Astrocyte (in vitro differentiated cells and primary cell): ENCODE data around the gene SGSM2. TPM values are rescaled to one million over a fixed set of nuclear protein-coding genes. Genes with fewer than 3 reads are reported as not detected.

ENCODE experiments used
- DNase-seq: peaks from one replicate; pipeline ENCODE4 v3.0.0-alpha.2; 2010; ENCODE audit warnings: low read depth
- FAIRE-seq: peaks from 2 replicates; lab custom pipeline; 2011; peaks lifted over from hg19 to GRCh38; lab: Jason Lieb, UNC
- H2AFZ ChIP-seq: 2 replicates; pipeline ENCODE4 v1.6.0; 2012; ENCODE audit warnings: low read depth, low read length, inconsistent platforms
- H3K27ac ChIP-seq: 2 replicates; pipeline ENCODE4 v1.5.1; 2011; ENCODE audit warnings: low read depth, low read length, inconsistent platforms
- H3K27me3 ChIP-seq: 2 replicates; pipeline ENCODE4 v1.6.0; 2011; ENCODE audit warnings: low read length, inconsistent platforms; ENCODE audit not compliant: insufficient read depth
- H3K36me3 ChIP-seq: 2 replicates; pipeline ENCODE4 v1.5.1; 2011; ENCODE audit warnings: low read length, inconsistent platforms; ENCODE audit not compliant: insufficient read depth
- H3K4me1 ChIP-seq: 2 replicates; pipeline ENCODE4 v1.5.1; 2011; ENCODE audit warnings: low read length, inconsistent platforms; ENCODE audit not compliant: insufficient read depth
- H3K4me2 ChIP-seq: 2 replicates; pipeline ENCODE4 v1.6.0; 2012; ENCODE audit warnings: low read length, inconsistent platforms
- H3K4me3 ChIP-seq: 2 replicates; pipeline ENCODE4 v1.5.1; 2011; ENCODE audit warnings: low read depth, mild to moderate bottlenecking, low read length, inconsistent platforms; ENCODE audit not compliant: insufficient read depth
- H3K79me2 ChIP-seq: 2 replicates; pipeline ENCODE4 v1.6.0; 2012; ENCODE audit warnings: mild to moderate bottlenecking, low read length, inconsistent platforms; ENCODE audit not compliant: insufficient read depth
- H3K9ac ChIP-seq: 2 replicates; pipeline ENCODE4 v1.6.0; 2012; ENCODE audit warnings: mild to moderate bottlenecking, low read length, inconsistent platforms
- H3K9me3 ChIP-seq: 2 replicates; pipeline ENCODE4 v1.5.1; 2012; ENCODE audit warnings: low read depth, mild to moderate bottlenecking, low read length, inconsistent platforms; ENCODE audit not compliant: insufficient read depth
- H4K20me1 ChIP-seq: 2 replicates; pipeline ENCODE4 v1.6.0; 2012; ENCODE audit warnings: low read length, inconsistent platforms; ENCODE audit not compliant: insufficient read depth
- H3K27ac Mint-ChIP-seq: one replicate; pipeline ENCODE4 v1.8.0; 2021; ENCODE audit warnings: mild to moderate bottlenecking, mixed read lengths; ENCODE audit not compliant: unreplicated experiment
- H3K27me3 Mint-ChIP-seq: one replicate; pipeline ENCODE4 v1.8.0; 2021; ENCODE audit warnings: low read depth, mixed read lengths; ENCODE audit not compliant: unreplicated experiment
- H3K36me3 Mint-ChIP-seq: one replicate; pipeline ENCODE4 v1.8.0; 2021; ENCODE audit warnings: low read depth, mixed read lengths; ENCODE audit not compliant: unreplicated experiment
- H3K4me1 Mint-ChIP-seq: one replicate; pipeline ENCODE4 v1.8.0; 2021; ENCODE audit warnings: low read depth, mixed read lengths; ENCODE audit not compliant: unreplicated experiment
- H3K4me3 Mint-ChIP-seq: one replicate; pipeline ENCODE4 v1.8.0; 2021; ENCODE audit warnings: mild to moderate bottlenecking, moderate library complexity, mixed read lengths; ENCODE audit not compliant: unreplicated experiment
- H3K9me3 Mint-ChIP-seq: one replicate; pipeline ENCODE4 v1.8.0; 2021; ENCODE audit warnings: mild to moderate bottlenecking, mixed read lengths; ENCODE audit not compliant: unreplicated experiment
- EZH2 ChIP-seq: IDR thresholded peaks from 2 replicates; pipeline ENCODE4 v1.6.1; 2012; ENCODE audit warnings: mild to moderate bottlenecking, low read length, inconsistent platforms; ENCODE audit not compliant: insufficient read depth
- total RNA-seq: library from RNA; stranded (reverse); gene quantifications from 2 replicates; pipeline ENCODE4 v1.2.1, GENCODE V29; 2021
- TF ChIP-seq, protein P1 (sequence below): IDR thresholded peaks from 2 replicates; pipeline ENCODE4 v1.5.1; 2011; ENCODE audit warnings: low read depth, mild to moderate bottlenecking, inconsistent platforms, low read length, moderate library complexity; ENCODE audit not compliant: insufficient read depth

SGSM2 gene
- total RNA-seq, 1 donor from 2014 or later, result 62.1 TPM

- peak overlapping the region; percentile 66 for H3K27ac Mint-ChIP-seq
- FAIRE-seq, result no peak
- no peaks in the 10 kb centered on the region for H3K27me3 ChIP-seq
Observed at GRCh38 chr17:2388020-2388682, 50.9 kb downstream of the SGSM2 start.

GRCh38 chr17:2388683-2389055 is 51.4 kb downstream of the SGSM2 start:
- FAIRE-seq (no peak), DNase-seq (no peak)
- TF ChIP-seq, protein P1, sequence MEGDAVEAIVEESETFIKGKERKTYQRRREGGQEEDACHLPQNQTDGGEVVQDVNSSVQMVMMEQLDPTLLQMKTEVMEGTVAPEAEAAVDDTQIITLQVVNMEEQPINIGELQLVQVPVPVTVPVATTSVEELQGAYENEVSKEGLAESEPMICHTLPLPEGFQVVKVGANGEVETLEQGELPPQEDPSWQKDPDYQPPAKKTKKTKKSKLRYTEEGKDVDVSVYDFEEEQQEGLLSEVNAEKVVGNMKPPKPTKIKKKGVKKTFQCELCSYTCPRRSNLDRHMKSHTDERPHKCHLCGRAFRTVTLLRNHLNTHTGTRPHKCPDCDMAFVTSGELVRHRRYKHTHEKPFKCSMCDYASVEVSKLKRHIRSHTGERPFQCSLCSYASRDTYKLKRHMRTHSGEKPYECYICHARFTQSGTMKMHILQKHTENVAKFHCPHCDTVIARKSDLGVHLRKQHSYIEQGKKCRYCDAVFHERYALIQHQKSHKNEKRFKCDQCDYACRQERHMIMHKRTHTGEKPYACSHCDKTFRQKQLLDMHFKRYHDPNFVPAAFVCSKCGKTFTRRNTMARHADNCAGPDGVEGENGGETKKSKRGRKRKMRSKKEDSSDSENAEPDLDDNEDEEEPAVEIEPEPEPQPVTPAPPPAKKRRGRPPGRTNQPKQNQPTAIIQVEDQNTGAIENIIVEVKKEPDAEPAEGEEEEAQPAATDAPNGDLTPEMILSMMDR, result no peak
- no peaks in the 10 kb centered on the region for H3K9me3 Mint-ChIP-seq
- H3K79me2 ChIP-seq, result peaks cover 34% of the 10 kb centered on the region
- no peaks in the 10 kb centered on the region for H3K27me3 Mint-ChIP-seq
- peaks cover 8% of the 10 kb centered on the region for H3K36me3 Mint-ChIP-seq
- H3K4me1 ChIP-seq, result peaks cover 16% of the 10 kb centered on the region
- peaks cover 5% of the 10 kb centered on the region for H3K36me3 ChIP-seq
- H3K4me3 Mint-ChIP-seq, result no peak overlapping the region
- peaks cover 39% of the 10 kb centered on the region for H4K20me1 ChIP-seq
- H3K27ac ChIP-seq, result no peak overlapping the region
- H3K4me1 Mint-ChIP-seq, result peaks cover 14% of the 10 kb centered on the region
- H3K27me3 ChIP-seq, result no peaks in the 10 kb centered on the region
- H3K9ac ChIP-seq, result no peak overlapping the region
- H3K4me3 ChIP-seq, result no peak overlapping the region
- H3K27ac Mint-ChIP-seq, result peak overlapping the region; percentile 66
- no peaks in the 10 kb centered on the region for H3K9me3 ChIP-seq
- H2AFZ ChIP-seq, result no peak overlapping the region
- no peak overlapping the region for H3K4me2 ChIP-seq

More at GRCh38 chr17:2388020-2388682, 50.9 kb downstream of the SGSM2 start:
- H3K9ac ChIP-seq, result no peak overlapping the region
- H3K27ac ChIP-seq, result no peak overlapping the region
- no peak overlapping the region for H3K4me3 ChIP-seq
- H3K4me1 ChIP-seq, result peaks cover 12% of the 10 kb centered on the region
- H3K36me3 Mint-ChIP-seq, result peaks cover 8% of the 10 kb centered on the region
- H3K36me3 ChIP-seq, result peaks cover 9% of the 10 kb centered on the region
- H3K9me3 Mint-ChIP-seq, result no peaks in the 10 kb centered on the region
- H3K9me3 ChIP-seq, result no peaks in the 10 kb centered on the region
- H3K79me2 ChIP-seq, result peaks cover 34% of the 10 kb centered on the region
- H4K20me1 ChIP-seq, result peaks cover 39% of the 10 kb centered on the region
- peaks cover 17% of the 10 kb centered on the region for H3K4me1 Mint-ChIP-seq
- no peak for DNase-seq
- no peaks in the 10 kb centered on the region for H3K27me3 Mint-ChIP-seq
- H3K4me2 ChIP-seq, result no peak overlapping the region
- no peak for TF ChIP-seq EZH2
- TF ChIP-seq, protein P1, result no peak
- H3K4me3 Mint-ChIP-seq, result no peak overlapping the region
- no peak overlapping the region for H2AFZ ChIP-seq

GRCh38 chr17:2390199-2390836 is 53.0 kb downstream of the SGSM2 start:
- Histone ChIP-seq H3K27ac (no peak overlapping the region), H3K4me2 (no peak overlapping the region), H3K9me3 (no peaks in the 10 kb centered on the region), H4K20me1 (peaks cover 41% of the 10 kb centered on the region), H3K27me3 (no peaks in the 10 kb centered on the region), H2AFZ (no peak overlapping the region), H3K4me1 (peaks cover 25% of the 10 kb centered on the region), H3K4me3 (no peak overlapping the region), H3K79me2 (peaks cover 48% of the 10 kb centered on the region), H3K36me3 (peaks cover 5% of the 10 kb centered on the region), H3K9ac (no peak overlapping the region)
- Mint-ChIP-seq H3K4me1 (peaks cover 19% of the 10 kb centered on the region), H3K9me3 (no peaks in the 10 kb centered on the region), H3K27me3 (no peaks in the 10 kb centered on the region), H3K36me3 (peaks cover 8% of the 10 kb centered on the region), H3K4me3 (peak overlapping the region; percentile 62), H3K27ac (peak overlapping the region; percentile 75)
- FAIRE-seq (no peak), DNase-seq (no peak)
- TF ChIP-seq EZH2, result no peak
- TF ChIP-seq, protein P1, result no peak
